Peyer's patch (tissue), 4 donors: ENCODE measurements around the gene DCBLD2. TPM values are rescaled to one million over a fixed set of nuclear protein-coding genes. Genes with fewer than 3 reads are reported as not detected.

Experiments
- DNase-seq, 3 donors: peaks; one replicate each; pipeline ENCODE4 v3.0.0-alpha.2; 2017 to 2019
- H3K27ac ChIP-seq, 4 donors: fragments of 200-600 bp; sonication (generic); one replicate each; pipeline ENCODE4 v1.5.1; 2016 to 2019
- H3K27me3 ChIP-seq, 2 donors: fragments of 200-600 bp; sonication (generic); one replicate each; pipeline ENCODE4 v1.5.1; 2019
- H3K36me3 ChIP-seq, 3 donors: fragments of 200-600 bp; sonication (generic); one replicate each; pipeline ENCODE4 v1.5.1; 2016 to 2019
- H3K4me1 ChIP-seq, 4 donors: fragments of 200-600 bp; sonication (generic); one replicate each; pipeline ENCODE4 v1.5.1; 2016 to 2019
- H3K4me3 ChIP-seq, 4 donors: fragments of 200-600 bp; sonication (generic); 1 replicate in 3 of 4; 2 replicates in 1 of 4; pipeline ENCODE4 v1.5.1; 2016 to 2019; ENCODE audit warnings: mild to moderate bottlenecking in 1 of 4
- H3K9me3 ChIP-seq, 4 donors: fragments of 200-600 bp; sonication (generic); one replicate each; pipeline ENCODE4 v1.5.1; 2016 to 2019; ENCODE audit warnings: mild to moderate bottlenecking in 1 of 4
- POLR2A ChIP-seq, 2 donors: fragments of 450-650 bp; IDR thresholded peaks; one replicate each; pipeline ENCODE4 v1.5.1; 2017; ENCODE audit warnings: antibody characterized with exemption in 2 of 2, mild to moderate bottlenecking in 2 of 2, moderate library complexity in 2 of 2
- total RNA-seq, 4 donors: library from RNA; depleted of rRNA; stranded (reverse); fragments of >200 nt; gene quantifications; one replicate each; pipeline ENCODE4 v1.1.0, GENCODE V29; 2016
- TF ChIP-seq, protein P1 (sequence below), 6 experiments: fragments of 450-650 bp in 4 of 6; fragments of 200-600 bp in 2 of 6; sonication (generic) in 1 of 6; IDR thresholded peaks; one replicate each; pipeline ENCODE4 v1.5.1; 2017 to 2019; ENCODE audit warnings: antibody characterized with exemption in 6 of 6, mild to moderate bottlenecking in 3 of 6, moderate library complexity in 1 of 6

Gene DCBLD2
- total RNA-seq, 4 donors from 2014 or later = 4.8 to 9.1 (median 7.0) TPM

DNA sequence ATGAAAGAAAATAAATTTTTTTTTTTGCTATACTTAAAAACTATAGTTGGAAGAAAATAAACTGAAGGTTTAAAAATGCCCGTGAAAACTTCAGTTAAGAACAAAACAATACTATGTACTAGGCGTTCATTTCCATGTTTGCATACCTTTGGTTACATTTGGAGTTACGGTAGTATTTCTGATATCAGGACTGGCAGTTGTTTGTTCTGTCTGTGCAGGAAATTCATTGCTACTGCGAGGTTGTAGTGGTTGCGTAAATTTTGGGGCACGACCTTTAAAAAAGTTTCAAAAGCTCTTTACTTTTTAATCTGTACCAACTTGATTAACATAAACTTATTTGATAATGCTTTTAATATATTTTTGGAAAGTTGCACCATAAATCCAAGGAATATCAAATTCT is 90.4 kb downstream of the DCBLD2 start:
- H3K4me3 ChIP-seq = no peak overlapping the region
- no peak for DNase-seq
- no peaks in the 10 kb centered on the region for H3K4me1 ChIP-seq
- H3K36me3 ChIP-seq = peaks cover 0 to 10% (median 0%) of the 10 kb centered on the region in 3 donors
- TF ChIP-seq, protein P1, sequence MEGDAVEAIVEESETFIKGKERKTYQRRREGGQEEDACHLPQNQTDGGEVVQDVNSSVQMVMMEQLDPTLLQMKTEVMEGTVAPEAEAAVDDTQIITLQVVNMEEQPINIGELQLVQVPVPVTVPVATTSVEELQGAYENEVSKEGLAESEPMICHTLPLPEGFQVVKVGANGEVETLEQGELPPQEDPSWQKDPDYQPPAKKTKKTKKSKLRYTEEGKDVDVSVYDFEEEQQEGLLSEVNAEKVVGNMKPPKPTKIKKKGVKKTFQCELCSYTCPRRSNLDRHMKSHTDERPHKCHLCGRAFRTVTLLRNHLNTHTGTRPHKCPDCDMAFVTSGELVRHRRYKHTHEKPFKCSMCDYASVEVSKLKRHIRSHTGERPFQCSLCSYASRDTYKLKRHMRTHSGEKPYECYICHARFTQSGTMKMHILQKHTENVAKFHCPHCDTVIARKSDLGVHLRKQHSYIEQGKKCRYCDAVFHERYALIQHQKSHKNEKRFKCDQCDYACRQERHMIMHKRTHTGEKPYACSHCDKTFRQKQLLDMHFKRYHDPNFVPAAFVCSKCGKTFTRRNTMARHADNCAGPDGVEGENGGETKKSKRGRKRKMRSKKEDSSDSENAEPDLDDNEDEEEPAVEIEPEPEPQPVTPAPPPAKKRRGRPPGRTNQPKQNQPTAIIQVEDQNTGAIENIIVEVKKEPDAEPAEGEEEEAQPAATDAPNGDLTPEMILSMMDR (IDR thresholded peaks at IDR 0.05) = no peak
- TF ChIP-seq POLR2A (IDR thresholded peaks at IDR 0.05) = no peak
- no peak overlapping the region for H3K27ac ChIP-seq
- H3K27me3 ChIP-seq = no peaks in the 10 kb centered on the region
- H3K9me3 ChIP-seq = no peaks in the 10 kb centered on the region

DNA sequence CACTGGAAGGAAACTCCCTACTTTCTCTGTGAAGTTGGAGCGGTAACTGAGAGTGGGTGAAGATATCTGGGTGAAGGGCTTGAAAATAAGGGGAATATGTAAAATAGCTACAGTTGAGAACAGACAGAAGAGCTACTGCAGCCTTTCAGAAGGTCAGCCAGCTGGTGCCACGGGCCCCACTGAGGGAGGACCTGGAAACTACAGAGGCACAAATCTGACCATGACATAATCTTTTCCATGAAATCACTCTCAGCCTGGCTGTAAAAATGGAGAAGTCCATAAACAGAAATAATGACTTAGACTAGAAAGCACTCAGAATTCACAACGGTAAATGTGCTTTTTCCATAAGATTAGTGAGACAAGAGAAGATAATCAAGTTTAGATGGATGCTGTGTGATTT is 91.9 kb downstream of the DCBLD2 start:
- Histone ChIP-seq H3K27me3 (no peaks in the 10 kb centered on the region), H3K4me3 (no peak overlapping the region), H3K9me3 (no peaks in the 10 kb centered on the region), H3K36me3 (peaks cover 0 to 10% (median 0%) of the 10 kb centered on the region in 3 donors), H3K4me1 (no peaks in the 10 kb centered on the region), H3K27ac (no peak overlapping the region)
- TF ChIP-seq POLR2A (IDR thresholded peaks at IDR 0.05) = no peak
- TF ChIP-seq, protein P1 (IDR thresholded peaks at IDR 0.05) = no peak
- DNase-seq = no peak

- TF ChIP-seq POLR2A (IDR thresholded peaks at IDR 0.05) = no peak
- TF ChIP-seq, protein P1 (IDR thresholded peaks at IDR 0.05) = no peak
- no peak overlapping the region for H3K4me3 ChIP-seq
- H3K4me1 ChIP-seq = no peaks in the 10 kb centered on the region
- no peak overlapping the region for H3K27ac ChIP-seq
- H3K9me3 ChIP-seq = no peaks in the 10 kb centered on the region
- DNase-seq = no peak
- no peaks in the 10 kb centered on the region for H3K27me3 ChIP-seq
- peaks cover 0 to 10% (median 0%) of the 10 kb centered on the region in 3 donors for H3K36me3 ChIP-seq
These were observed 93.4 kb downstream of the DCBLD2 start for GRCh38 chr3:98808071-98808470.

GRCh38 chr3:98807561-98807960 is 93.9 kb downstream of the DCBLD2 start:
- TF ChIP-seq POLR2A (IDR thresholded peaks at IDR 0.05) = no peak
- TF ChIP-seq, protein P1 (IDR thresholded peaks at IDR 0.05) = no peak
- Histone ChIP-seq H3K4me1 (no peaks in the 10 kb centered on the region), H3K27ac (no peak overlapping the region), H3K27me3 (no peaks in the 10 kb centered on the region), H3K4me3 (no peak overlapping the region), H3K9me3 (no peaks in the 10 kb centered on the region), H3K36me3 (peaks cover 0 to 10% (median 0%) of the 10 kb centered on the region in 3 donors)
- no peak for DNase-seq

DNA sequence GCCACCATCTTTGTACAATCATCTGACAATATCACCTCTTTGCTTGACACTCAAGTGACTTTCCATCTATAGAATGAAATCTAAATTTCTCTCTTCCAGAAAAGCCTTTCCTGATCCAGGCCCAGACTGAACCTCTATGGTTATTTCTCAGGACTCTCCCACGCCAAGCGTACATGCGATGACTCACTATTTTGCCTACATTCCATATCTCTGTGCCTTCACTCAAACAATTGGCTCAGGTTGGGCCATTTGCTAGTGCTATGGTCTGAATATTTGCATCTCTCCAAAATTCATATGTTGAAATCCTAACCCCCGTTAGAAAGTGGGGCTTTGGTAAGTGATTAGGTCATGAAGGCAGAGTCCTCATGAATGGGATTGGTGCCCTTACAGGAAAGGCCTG is 94.5 kb downstream of the DCBLD2 start:
- Histone ChIP-seq H3K36me3 (peaks cover 0 to 10% (median 0%) of the 10 kb centered on the region in 3 donors), H3K27me3 (no peaks in the 10 kb centered on the region), H3K9me3 (no peaks in the 10 kb centered on the region), H3K4me1 (no peaks in the 10 kb centered on the region), H3K4me3 (no peak overlapping the region), H3K27ac (no peak overlapping the region)
- no peak for DNase-seq
- no peak for TF ChIP-seq POLR2A (IDR thresholded peaks at IDR 0.05)
- TF ChIP-seq, protein P1 (IDR thresholded peaks at IDR 0.05) = no peak

DNA sequence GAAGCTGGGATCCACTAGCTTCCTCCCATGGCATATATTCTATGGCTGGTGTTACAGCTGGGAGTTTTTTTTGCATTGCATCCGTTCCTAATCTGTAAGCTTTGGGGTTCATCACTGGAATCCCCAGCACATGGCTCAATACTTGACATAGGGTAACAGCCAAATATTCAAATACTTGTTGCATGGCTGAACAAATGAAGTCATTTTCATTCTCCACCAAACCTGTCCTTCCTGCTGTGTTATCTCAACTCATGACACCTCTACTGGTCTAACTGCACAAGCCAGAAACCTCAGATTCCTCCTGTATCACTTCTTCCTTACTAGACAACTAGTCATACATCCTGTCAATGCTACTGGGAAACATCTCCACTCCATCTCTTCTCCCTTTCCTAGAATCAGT is 95.0 kb downstream of the DCBLD2 start:
- TF ChIP-seq, protein P1 (IDR thresholded peaks at IDR 0.05) = no peak
- no peak for DNase-seq
- Histone ChIP-seq H3K27me3 (no peaks in the 10 kb centered on the region), H3K4me1 (no peaks in the 10 kb centered on the region), H3K9me3 (no peaks in the 10 kb centered on the region), H3K36me3 (peaks cover 0 to 10% (median 0%) of the 10 kb centered on the region in 3 donors), H3K27ac (no peak overlapping the region), H3K4me3 (no peak overlapping the region)
